Bronchial epithelial cell (primary cell): ENCODE measurements around the gene GUCA1A. TPM values are rescaled to one million over a fixed set of nuclear protein-coding genes. Genes with fewer than 3 reads are reported as not detected.
"Not testable (repeated sequence)": the region's sequence is repeated elsewhere in the genome, so short reads cannot be mapped to it uniquely, and the experiment has no call there.

Experiments used
- DNase-seq: peaks from one replicate; pipeline ENCODE4 v3.0.0-alpha.2; 2010; ENCODE audit warnings: low read depth
- FAIRE-seq: peaks from 2 replicates; lab custom pipeline; 2011; peaks lifted over from hg19 to GRCh38; lab: Jason Lieb, UNC
- H3K27me3 ChIP-seq: 2 replicates; pipeline ENCODE4 v1.5.1; 2011; ENCODE audit warnings: low read length; ENCODE audit not compliant: control insufficient read depth, insufficient read depth
- H3K36me3 ChIP-seq: 2 replicates; pipeline ENCODE4 v1.5.1; 2011; ENCODE audit warnings: low read length; ENCODE audit not compliant: control insufficient read depth, insufficient read depth
- H3K4me3 ChIP-seq: 2 replicates; pipeline ENCODE4 v1.5.1; 2011; ENCODE audit warnings: mild to moderate bottlenecking, low read depth, low read length, control low read depth
- total RNA-seq: library from RNA; depleted of rRNA; stranded (reverse); fragments of >200 nt; gene quantifications from 2 replicates; pipeline ENCODE4 v1.2.1, GENCODE V29; 2014
- TF ChIP-seq, protein P1 (sequence below): IDR thresholded peaks from 2 replicates; pipeline ENCODE4 v1.5.1; 2011; ENCODE audit warnings: mild to moderate bottlenecking, moderate library complexity, low read length, control low read depth, inconsistent platforms; ENCODE audit not compliant: insufficient read depth, severe bottlenecking

The GUCA1A gene
- total RNA-seq, 1 donor from 2014 or later = not detected

DNA sequence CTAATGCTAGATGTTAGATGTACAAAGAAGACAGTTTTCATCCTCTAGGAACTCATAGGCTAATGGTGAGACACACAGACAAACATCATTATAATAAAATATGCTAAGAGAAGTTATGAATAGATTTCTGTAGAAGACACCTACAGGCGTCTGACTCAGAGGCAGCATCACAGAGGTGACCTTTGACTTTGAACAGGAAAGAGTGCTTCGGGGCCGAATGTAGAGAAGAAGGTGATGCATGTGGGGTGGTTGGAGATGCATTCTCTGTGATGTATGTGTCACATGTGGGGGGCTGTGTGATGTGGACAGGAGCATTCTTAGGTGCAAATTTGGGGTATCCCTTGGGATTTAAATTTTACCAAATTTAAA, 6.8 kb downstream of the GUCA1A start:
- FAIRE-seq = no peak
- DNase-seq = peak; percentile 33
- Histone ChIP-seq H3K36me3 (no peaks in the 10 kb centered on the region), H3K4me3 (no peak overlapping the region), H3K27me3 (no peaks in the 10 kb centered on the region)
- TF ChIP-seq, protein P1, sequence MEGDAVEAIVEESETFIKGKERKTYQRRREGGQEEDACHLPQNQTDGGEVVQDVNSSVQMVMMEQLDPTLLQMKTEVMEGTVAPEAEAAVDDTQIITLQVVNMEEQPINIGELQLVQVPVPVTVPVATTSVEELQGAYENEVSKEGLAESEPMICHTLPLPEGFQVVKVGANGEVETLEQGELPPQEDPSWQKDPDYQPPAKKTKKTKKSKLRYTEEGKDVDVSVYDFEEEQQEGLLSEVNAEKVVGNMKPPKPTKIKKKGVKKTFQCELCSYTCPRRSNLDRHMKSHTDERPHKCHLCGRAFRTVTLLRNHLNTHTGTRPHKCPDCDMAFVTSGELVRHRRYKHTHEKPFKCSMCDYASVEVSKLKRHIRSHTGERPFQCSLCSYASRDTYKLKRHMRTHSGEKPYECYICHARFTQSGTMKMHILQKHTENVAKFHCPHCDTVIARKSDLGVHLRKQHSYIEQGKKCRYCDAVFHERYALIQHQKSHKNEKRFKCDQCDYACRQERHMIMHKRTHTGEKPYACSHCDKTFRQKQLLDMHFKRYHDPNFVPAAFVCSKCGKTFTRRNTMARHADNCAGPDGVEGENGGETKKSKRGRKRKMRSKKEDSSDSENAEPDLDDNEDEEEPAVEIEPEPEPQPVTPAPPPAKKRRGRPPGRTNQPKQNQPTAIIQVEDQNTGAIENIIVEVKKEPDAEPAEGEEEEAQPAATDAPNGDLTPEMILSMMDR = no peak

DNA sequence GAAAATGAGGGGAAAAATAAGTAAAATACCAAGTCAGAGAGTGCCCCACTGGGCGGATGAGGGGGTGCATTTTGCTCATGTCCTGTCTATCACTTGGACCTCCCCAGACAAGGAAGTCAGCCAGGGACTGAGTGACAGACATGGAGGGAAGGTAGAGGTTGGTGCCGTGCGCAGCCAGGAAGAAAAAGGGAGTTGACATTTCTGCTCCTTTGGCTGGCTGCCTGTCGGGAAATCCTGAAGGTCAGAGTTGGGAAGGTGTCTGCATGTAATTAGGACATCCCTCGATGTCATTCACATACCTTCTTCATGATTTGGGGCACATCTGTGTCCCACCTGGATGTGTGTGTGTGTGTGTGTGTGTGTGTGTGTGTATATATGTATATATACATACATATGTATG, 8.9 kb downstream of the GUCA1A start:
- no peak for FAIRE-seq
- H3K36me3 ChIP-seq = no peaks in the 10 kb centered on the region
- no peak overlapping the region for H3K4me3 ChIP-seq
- TF ChIP-seq, protein P1 = no peak
- DNase-seq = no peak
- no peaks in the 10 kb centered on the region for H3K27me3 ChIP-seq

DNA sequence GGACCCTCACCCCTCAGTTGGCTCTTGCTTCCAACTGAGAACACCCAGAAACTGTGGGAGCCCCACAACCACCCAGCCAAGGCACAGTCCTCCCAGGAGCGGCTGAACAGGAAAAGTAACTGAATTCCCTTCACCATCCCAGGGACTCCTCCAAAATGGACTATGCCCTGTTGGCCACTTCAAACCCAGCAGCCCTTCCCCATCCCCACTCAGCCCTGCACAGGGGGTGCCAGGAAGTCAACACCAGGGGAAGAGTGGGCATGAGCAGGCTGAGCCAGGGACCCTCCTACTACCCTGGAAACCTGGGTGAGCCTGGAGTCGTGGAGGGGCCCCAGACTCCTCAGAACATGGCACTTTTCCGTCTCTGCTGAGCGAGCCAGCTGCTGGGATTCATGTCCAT, 11.3 kb downstream of the GUCA1A start:
- no peak for FAIRE-seq

DNA sequence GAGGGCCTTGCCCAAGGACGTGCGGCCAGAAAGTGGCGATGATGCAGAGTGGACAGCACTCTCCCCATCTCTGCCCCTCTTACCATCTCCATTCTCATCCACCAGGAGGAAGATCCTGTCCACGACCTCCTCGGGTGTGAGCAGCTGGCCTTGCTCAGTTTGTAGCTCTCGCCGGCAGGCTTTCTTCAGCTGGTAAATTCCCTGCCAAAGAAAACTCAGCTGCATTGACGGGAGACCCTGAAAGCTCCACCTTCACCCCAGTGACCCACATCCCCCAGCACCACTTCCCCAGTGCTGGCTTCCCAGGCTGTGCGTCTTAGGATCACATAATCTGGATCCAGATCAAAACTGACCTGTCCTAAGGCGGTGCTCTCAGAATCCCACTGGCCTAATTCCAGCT, 12.4 kb downstream of the GUCA1A start:
- FAIRE-seq = no peak
- TF ChIP-seq, protein P1 = no peak

More for the DNA sequence above, 11.3 kb downstream of the GUCA1A start:
- Histone ChIP-seq H3K27me3 (no peaks in the 10 kb centered on the region), H3K36me3 (no peaks in the 10 kb centered on the region), H3K4me3 (no peak overlapping the region)
- TF ChIP-seq, protein P1 = no peak
- no peak for DNase-seq

DNA sequence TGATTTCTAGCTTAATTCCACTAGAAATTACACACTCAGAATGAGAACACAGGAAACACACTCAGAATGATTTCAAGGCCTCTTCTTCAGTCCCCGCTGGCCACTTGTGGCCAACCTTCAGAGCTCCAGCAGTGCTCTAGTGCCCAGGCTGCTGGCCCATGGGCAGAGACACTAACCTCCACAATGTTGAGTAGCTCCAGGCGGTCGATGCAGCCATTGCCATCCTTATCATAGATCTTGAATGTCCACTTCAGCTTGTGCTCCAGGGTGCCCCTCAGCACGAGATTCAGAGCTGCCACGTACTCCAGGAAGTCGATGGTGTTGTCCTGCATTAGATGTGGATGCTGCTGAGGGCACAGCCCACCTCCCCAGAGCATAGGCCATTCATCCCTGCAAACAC, 15.2 kb downstream of the GUCA1A start:
- no peak for DNase-seq
- Histone ChIP-seq H3K36me3 (no peaks in the 10 kb centered on the region), H3K4me3 (no peak overlapping the region), H3K27me3 (no peaks in the 10 kb centered on the region)
- no peak for FAIRE-seq
- TF ChIP-seq, protein P1 = no peak

More for the DNA sequence above, 12.4 kb downstream of the GUCA1A start:
- H3K36me3 ChIP-seq = no peaks in the 10 kb centered on the region
- no peaks in the 10 kb centered on the region for H3K27me3 ChIP-seq
- no peak for DNase-seq
- H3K4me3 ChIP-seq = no peak overlapping the region

DNA sequence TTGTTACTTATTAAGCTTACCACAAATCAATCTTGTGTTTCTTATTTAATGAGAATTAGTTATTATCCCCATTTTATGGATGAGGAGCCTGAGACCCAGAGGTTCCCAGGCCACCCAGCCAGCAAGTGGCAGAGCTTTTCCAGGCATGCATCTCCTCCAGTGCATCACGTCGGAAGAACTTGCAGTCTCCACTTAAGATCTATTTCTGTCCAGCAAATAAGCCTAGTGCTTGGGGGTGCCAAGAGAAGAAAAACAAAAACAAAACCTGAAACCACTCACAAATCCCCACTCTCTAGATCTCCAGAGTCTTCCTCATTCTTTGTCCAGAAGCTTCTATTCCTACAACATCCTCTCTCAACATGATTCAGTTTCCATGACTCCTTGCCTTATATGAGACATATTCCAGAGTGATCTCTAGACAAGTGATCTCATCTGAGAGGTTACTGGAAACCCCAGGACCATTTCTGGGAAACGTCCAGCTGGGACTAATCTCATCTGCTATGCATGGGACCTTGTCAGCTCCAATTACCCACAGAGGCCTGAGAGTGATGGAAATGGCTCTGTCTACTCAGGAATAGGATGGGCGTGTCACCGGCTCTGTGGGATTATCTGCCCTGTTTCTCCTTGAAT, 17.5 kb downstream of the GUCA1A start:
- DNase-seq (peak; percentile 31), FAIRE-seq (no peak)
- TF ChIP-seq, protein P1 = no peak
- no peak overlapping the region for H3K4me3 ChIP-seq
- H3K27me3 ChIP-seq = no peaks in the 10 kb centered on the region
- no peaks in the 10 kb centered on the region for H3K36me3 ChIP-seq

DNA sequence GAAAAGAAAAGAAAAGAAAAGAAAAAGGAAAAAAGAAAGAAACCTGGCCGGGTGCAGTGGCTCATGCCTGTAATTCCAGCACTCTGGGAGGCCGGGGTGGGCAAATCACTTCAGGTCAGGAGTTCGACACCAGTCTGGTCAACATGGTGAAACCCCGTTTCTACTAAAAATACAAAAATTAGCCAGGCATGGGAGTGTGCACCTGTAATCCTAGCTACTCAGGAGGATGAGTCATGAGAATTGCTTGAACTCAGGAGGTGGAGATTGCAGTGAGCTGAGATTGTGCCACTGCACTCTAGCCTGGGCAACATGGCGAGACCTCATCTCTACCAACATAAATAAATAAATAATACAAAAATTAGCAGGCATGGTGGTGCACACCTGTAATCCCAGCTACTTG, 19.2 kb downstream of the GUCA1A start:
- H3K27me3 ChIP-seq, H3K4me3 ChIP-seq, H3K36me3 ChIP-seq, FAIRE-seq: not testable (repeated sequence)
- DNase-seq = peak; percentile 60
